ENCODE results near the gene RNU1-3.
"Not testable (repeated sequence)": the region's sequence is repeated elsewhere in the genome, so short reads cannot be mapped to it uniquely, and the experiment has no call there.

DNA sequence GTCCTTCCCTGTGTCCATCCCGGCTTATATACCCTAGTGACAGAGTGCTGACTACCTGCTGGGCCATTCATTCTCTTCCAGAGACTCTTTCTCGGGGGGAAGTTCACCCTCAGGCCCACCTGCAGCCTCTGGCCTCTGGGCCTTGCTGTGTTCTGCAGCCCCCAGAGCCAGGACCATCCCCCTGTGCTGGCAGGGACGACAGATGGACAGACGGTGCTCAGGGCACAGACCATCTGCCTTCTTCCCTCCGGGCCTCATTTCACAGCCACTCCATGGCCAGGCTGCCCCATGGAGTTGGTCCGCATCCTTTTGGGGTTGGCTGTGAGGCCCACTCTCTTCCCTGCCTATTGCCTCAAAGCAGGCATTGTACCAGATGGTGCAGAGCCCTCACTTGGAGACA lies 39.6 kb upstream of the RNU1-3 start:
- TF ChIP-seq, protein P1, sequence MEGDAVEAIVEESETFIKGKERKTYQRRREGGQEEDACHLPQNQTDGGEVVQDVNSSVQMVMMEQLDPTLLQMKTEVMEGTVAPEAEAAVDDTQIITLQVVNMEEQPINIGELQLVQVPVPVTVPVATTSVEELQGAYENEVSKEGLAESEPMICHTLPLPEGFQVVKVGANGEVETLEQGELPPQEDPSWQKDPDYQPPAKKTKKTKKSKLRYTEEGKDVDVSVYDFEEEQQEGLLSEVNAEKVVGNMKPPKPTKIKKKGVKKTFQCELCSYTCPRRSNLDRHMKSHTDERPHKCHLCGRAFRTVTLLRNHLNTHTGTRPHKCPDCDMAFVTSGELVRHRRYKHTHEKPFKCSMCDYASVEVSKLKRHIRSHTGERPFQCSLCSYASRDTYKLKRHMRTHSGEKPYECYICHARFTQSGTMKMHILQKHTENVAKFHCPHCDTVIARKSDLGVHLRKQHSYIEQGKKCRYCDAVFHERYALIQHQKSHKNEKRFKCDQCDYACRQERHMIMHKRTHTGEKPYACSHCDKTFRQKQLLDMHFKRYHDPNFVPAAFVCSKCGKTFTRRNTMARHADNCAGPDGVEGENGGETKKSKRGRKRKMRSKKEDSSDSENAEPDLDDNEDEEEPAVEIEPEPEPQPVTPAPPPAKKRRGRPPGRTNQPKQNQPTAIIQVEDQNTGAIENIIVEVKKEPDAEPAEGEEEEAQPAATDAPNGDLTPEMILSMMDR (IDR thresholded peaks at IDR 0.05; ENCODE audit: low read length): not testable (repeated sequence)
- TF ChIP-seq EZH2 (IDR thresholded peaks at IDR 0.05; ENCODE audit: borderline replicate concordance, low read length): not testable (repeated sequence)

Data from OCI-LY1 (cell line).